Loucy (cell line): ENCODE results near the gene TECPR1.

ENCODE experiments used
- H2AFZ ChIP-seq: fragments of 200-600 bp; sonication (generic); 2 replicates; pipeline ENCODE4 v1.6.0; 2016; ENCODE audit warnings: antibody characterized with exemption, mild to moderate bottlenecking, low read length, moderate library complexity
- H3F3A ChIP-seq: fragments of 200-600 bp; 2 replicates; pipeline ENCODE4 v1.6.0; 2016; ENCODE audit warnings: antibody characterized with exemption, low read depth, mild to moderate bottlenecking
- H3K27me3 ChIP-seq: fragments of 200-600 bp; sonication (generic); 2 replicates; pipeline ENCODE4 v1.6.1; 2014; ENCODE audit warnings: low read length, mild to moderate bottlenecking; ENCODE audit not compliant: insufficient read depth, poor library complexity, severe bottlenecking
- H3K36me3 ChIP-seq: fragments of 200-600 bp; sonication (generic); 2 replicates; pipeline ENCODE4 v1.6.1; 2016; ENCODE audit warnings: low read length; ENCODE audit not compliant: insufficient read depth
- H3K4me1 ChIP-seq: fragments of 200-600 bp; sonication (generic); 2 replicates; pipeline ENCODE4 v1.5.1; 2014; ENCODE audit warnings: low read length, mild to moderate bottlenecking; ENCODE audit not compliant: insufficient read depth, poor library complexity, severe bottlenecking
- H3K4me2 ChIP-seq: fragments of 200-600 bp; sonication (generic); 2 replicates; pipeline ENCODE4 v1.6.0; 2014; ENCODE audit warnings: antibody characterized with exemption, low read length, low read depth, mild to moderate bottlenecking; ENCODE audit not compliant: poor library complexity, severe bottlenecking
- H3K4me3 ChIP-seq: fragments of 200-600 bp; sonication (generic); 2 replicates; pipeline ENCODE4 v1.5.1; 2014; ENCODE audit warnings: low read length, mild to moderate bottlenecking, mixed read lengths; ENCODE audit not compliant: poor library complexity, severe bottlenecking
- H3K79me2 ChIP-seq: fragments of 200-600 bp; sonication (generic); 2 replicates; pipeline ENCODE4 v1.6.1; 2014; ENCODE audit warnings: low read length; ENCODE audit not compliant: insufficient read depth
- H3K9ac ChIP-seq: fragments of 200-600 bp; sonication (generic); 2 replicates; pipeline ENCODE4 v1.6.0; 2014; ENCODE audit warnings: mild to moderate bottlenecking, low read depth, low read length, moderate library complexity; ENCODE audit not compliant: poor library complexity, severe bottlenecking
- H3K9me2 ChIP-seq: fragments of 200-600 bp; sonication (generic); replicated peaks from 2 replicates; pipeline ENCODE4 v1.6.1; 2016; ENCODE audit warnings: low read depth, low read length, mixed read lengths
- H3K9me3 ChIP-seq: fragments of 200-600 bp; sonication (generic); 2 replicates; pipeline ENCODE4 v1.6.1; 2014; ENCODE audit warnings: mild to moderate bottlenecking, antibody characterized with exemption, low read length, low read depth; ENCODE audit not compliant: insufficient read depth
- H4K20me1 ChIP-seq: fragments of 200-600 bp; sonication (generic); 2 replicates; pipeline ENCODE4 v1.6.0; 2014; ENCODE audit warnings: antibody characterized with exemption, low read length, mild to moderate bottlenecking; ENCODE audit not compliant: insufficient read depth, poor library complexity, severe bottlenecking
- CTCF ChIP-seq: fragments of 200-600 bp; sonication (generic); conservative IDR thresholded peaks from 2 replicates; pipeline ENCODE4 v1.5.1; 2014; ENCODE audit warnings: mild to moderate bottlenecking, antibody characterized with exemption, low read length
- EZH2phosphoT487 ChIP-seq: fragments of 200-600 bp; IDR thresholded peaks from 2 replicates; pipeline ENCODE4 v1.6.1; 2018; ENCODE audit warnings: antibody characterized with exemption, mild to moderate bottlenecking, moderate library complexity, borderline replicate concordance

The TECPR1 gene

DNA sequence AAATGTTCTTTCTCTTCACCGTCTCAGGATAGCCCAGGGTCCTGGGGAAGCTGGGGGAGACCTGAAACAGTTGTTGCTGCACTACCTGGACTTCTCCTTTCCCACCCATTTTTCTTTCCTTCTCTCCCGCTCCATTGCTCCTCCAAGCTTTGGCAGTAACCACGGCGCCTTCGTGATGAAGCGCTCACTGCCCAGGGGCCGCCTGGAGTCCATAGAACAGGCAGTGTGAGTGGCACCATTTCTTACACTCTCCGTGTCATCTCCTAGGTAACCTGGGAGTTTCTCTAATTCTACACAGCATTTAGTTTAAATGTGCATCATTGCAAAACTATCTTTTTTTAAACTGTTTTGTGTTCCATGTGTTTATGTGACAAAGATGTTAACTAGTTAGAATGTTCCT lies 81.1 kb downstream of the TECPR1 start:
- TF ChIP-seq EZH2phosphoT487 (no peak), CTCF (no peak)
- no peak overlapping the region for H3K9ac ChIP-seq
- H3K4me2 ChIP-seq, result no peak overlapping the region
- H4K20me1 ChIP-seq, result no peaks in the 10 kb centered on the region
- H3K9me3 ChIP-seq, result no peaks in the 10 kb centered on the region
- H3K27me3 ChIP-seq, result no peaks in the 10 kb centered on the region
- no peak overlapping the region for H2AFZ ChIP-seq
- H3K4me3 ChIP-seq, result no peak overlapping the region
- H3K36me3 ChIP-seq, result peaks cover 28% of the 10 kb centered on the region; the same call in 1 of the 2 replicates
- no peaks in the 10 kb centered on the region for H3F3A ChIP-seq
- H3K4me1 ChIP-seq, result no peaks in the 10 kb centered on the region
- H3K9me2 ChIP-seq, result no peaks in the 10 kb centered on the region
- H3K79me2 ChIP-seq, result no peaks in the 10 kb centered on the region

DNA sequence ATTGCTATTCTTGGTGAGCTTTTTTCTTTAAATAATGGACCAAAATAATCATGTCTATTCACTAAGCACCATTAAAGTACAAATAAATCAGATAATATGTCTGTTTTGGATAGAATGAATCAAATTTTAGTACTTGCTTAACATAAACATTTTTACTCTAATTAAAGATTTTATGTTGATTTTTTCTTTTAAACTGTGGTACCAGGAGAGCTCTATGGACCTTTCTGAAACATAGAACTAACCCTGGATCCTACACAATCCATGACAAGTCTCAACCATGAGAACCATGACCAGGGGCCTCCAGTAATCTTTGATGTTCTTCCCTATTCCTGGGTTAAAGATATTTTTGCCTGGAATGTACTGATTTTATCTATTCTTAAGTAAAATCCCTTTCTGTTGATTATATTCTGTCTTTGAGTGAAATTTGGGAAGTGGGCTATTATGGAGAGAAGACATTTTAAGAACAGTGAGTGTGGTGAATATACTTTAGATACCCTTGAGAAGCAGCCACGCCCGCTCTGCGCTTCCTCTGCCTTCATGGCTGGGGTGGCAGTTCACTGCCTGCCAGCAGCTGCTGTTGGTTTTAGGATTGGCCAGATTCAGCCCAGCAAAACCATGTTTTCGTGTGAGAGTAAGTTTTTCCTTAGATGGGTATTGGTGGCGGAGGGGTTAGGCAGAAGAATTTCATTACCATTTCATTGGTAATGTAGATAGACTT lies 83.0 kb downstream of the TECPR1 start:
- H3K4me1 ChIP-seq, result no peaks in the 10 kb centered on the region
- no peaks in the 10 kb centered on the region for H4K20me1 ChIP-seq
- no peak overlapping the region for H3K4me2 ChIP-seq
- H3K79me2 ChIP-seq, result no peaks in the 10 kb centered on the region
- no peaks in the 10 kb centered on the region for H3K9me3 ChIP-seq
- H3K4me3 ChIP-seq, result no peak overlapping the region
- TF ChIP-seq CTCF, result no peak
- no peak for TF ChIP-seq EZH2phosphoT487
- peaks cover 18% of the 10 kb centered on the region; the same call in 1 of the 2 replicates for H3K36me3 ChIP-seq
- H3K9me2 ChIP-seq, result no peaks in the 10 kb centered on the region
- H3K9ac ChIP-seq, result no peak overlapping the region
- H2AFZ ChIP-seq, result no peak overlapping the region
- no peaks in the 10 kb centered on the region for H3K27me3 ChIP-seq
- no peaks in the 10 kb centered on the region for H3F3A ChIP-seq

- no peaks in the 10 kb centered on the region for H3F3A ChIP-seq
- no peaks in the 10 kb centered on the region for H3K4me1 ChIP-seq
- peaks cover 15% of the 10 kb centered on the region; the same call in 1 of the 2 replicates for H3K36me3 ChIP-seq
- H3K79me2 ChIP-seq, result no peaks in the 10 kb centered on the region
- no peak overlapping the region for H3K4me3 ChIP-seq
- H3K9me3 ChIP-seq, result no peaks in the 10 kb centered on the region
- no peaks in the 10 kb centered on the region for H3K27me3 ChIP-seq
- no peak overlapping the region for H2AFZ ChIP-seq
- H3K9me2 ChIP-seq, result no peaks in the 10 kb centered on the region
- H3K9ac ChIP-seq, result no peak overlapping the region
- no peak for TF ChIP-seq EZH2phosphoT487
- peak; percentile 88 for TF ChIP-seq CTCF
- no peaks in the 10 kb centered on the region for H4K20me1 ChIP-seq
- H3K4me2 ChIP-seq, result no peak overlapping the region
Measured at GRCh38 chr7:98168181-98168903, 83.7 kb downstream of the TECPR1 start.
